Bone marrow (tissue), 2 donors: ENCODE results near the gene SCGB1C2.
"Not testable (repeated sequence)": the region's sequence is repeated elsewhere in the genome, so short reads cannot be mapped to it uniquely, and the experiment has no call there.

ENCODE experiments used
- DNase-seq, 2 donors: peaks; one replicate each; lab custom pipeline; 2025; lab: John Stamatoyannopoulos, UW

The SCGB1C2 gene

GRCh38 chr17:149231-149630 lies 11.9 kb downstream of the SCGB1C2 start:
- DNase-seq: no peak

GRCh38 chr17:149897-150584 lies 12.7 kb downstream of the SCGB1C2 start:
- DNase-seq: no peak

GRCh38 chr17:151004-151403 lies 13.6 kb downstream of the SCGB1C2 start:
- no peak for DNase-seq

GRCh38 chr17:151886-152859 lies 14.8 kb downstream of the SCGB1C2 start:
- no peak for DNase-seq

- no peak for DNase-seq
Measured at GRCh38 chr17:152860-153420, 15.6 kb downstream of the SCGB1C2 start.

GRCh38 chr17:153851-154250 lies 16.5 kb downstream of the SCGB1C2 start:
- DNase-seq: no peak

GRCh38 chr17:155576-155975 lies 18.2 kb downstream of the SCGB1C2 start:
- no peak for DNase-seq

GRCh38 chr17:156094-156621 lies 18.8 kb downstream of the SCGB1C2 start:
- no peak for DNase-seq

- no peak for DNase-seq
Measured at GRCh38 chr17:156946-157345, 19.6 kb downstream of the SCGB1C2 start.

- no peak for DNase-seq
Measured at GRCh38 chr17:157901-158300, 20.5 kb downstream of the SCGB1C2 start.

GRCh38 chr17:158379-158778 lies 21.0 kb downstream of the SCGB1C2 start:
- DNase-seq: no peak

GRCh38 chr17:159609-160008 lies 22.2 kb downstream of the SCGB1C2 start:
- DNase-seq: no peak

GRCh38 chr17:160336-160735 lies 23.0 kb downstream of the SCGB1C2 start:
- DNase-seq: no peak

- no peak for DNase-seq
Measured at GRCh38 chr17:161481-161880, 24.1 kb downstream of the SCGB1C2 start.

GRCh38 chr17:162689-163088 lies 25.3 kb downstream of the SCGB1C2 start:
- DNase-seq: no peak

GRCh38 chr17:163514-164098 lies 26.2 kb downstream of the SCGB1C2 start:
- DNase-seq: no peak

GRCh38 chr17:164303-165235 lies 27.2 kb downstream of the SCGB1C2 start:
- DNase-seq: peak in 1 of 2 donors; percentile 28

GRCh38 chr17:165939-166338 lies 28.6 kb downstream of the SCGB1C2 start:
- no peak for DNase-seq

- not testable (repeated sequence) for DNase-seq
Measured at GRCh38 chr17:168614-169013, 31.2 kb downstream of the SCGB1C2 start.

GRCh38 chr17:170130-170670 lies 32.8 kb downstream of the SCGB1C2 start:
- no peak for DNase-seq

GRCh38 chr17:171871-172270 lies 34.5 kb downstream of the SCGB1C2 start:
- DNase-seq: no peak
